HepG2 (cell line): Measurements from ENCODE around the gene MICAL3. TPM values are rescaled to one million over a fixed set of nuclear protein-coding genes. Genes with fewer than 3 reads are reported as not detected.

Experiments
- ATAC-seq: fragments of 200-7000 bp; cut with Tn5 transposase; 3 replicates; pipeline ENCODE4 v1.9.1; 2020; ENCODE audit warnings: mild to moderate bottlenecking, moderate library complexity
- BruUV-seq: library from RNA; stranded (reverse); fragments of 400-500 nt; replicated peaks from 2 replicates; lab custom pipeline; 2021; lab: Mats Ljungman, UMichigan
- CTCF ChIA-PET: fragments of 300-600 bp; formaldehyde crosslinking; extraction: SDS; loops from one replicate; lab custom pipeline; 2021; ENCODE audit warnings: low total read pairs, inconsistent platforms, low intra/inter-chr PET ratio; lab: Yijun Ruan, JAX
- POLR2A ChIA-PET: fragments of 350-600 bp; sonication (Branson Sonifier 250); formaldehyde crosslinking; loops from one replicate; lab custom pipeline; 2020; ENCODE audit warnings: antibody characterized with exemption, inconsistent platforms; lab: Yijun Ruan, JAX
- DNase-seq: peaks from one replicate; pipeline ENCODE4 v3.0.0-alpha.2; 2015; ENCODE audit warnings: low spot score
- FAIRE-seq: peaks from 3 replicates; lab custom pipeline; 2011; peaks lifted over from hg19 to GRCh38; lab: Jason Lieb, UNC
- H2AFZ ChIP-seq: one replicate; pipeline ENCODE4 v1.6.1; 2011; ENCODE audit warnings: low read length, inconsistent platforms
- H3K27ac ChIP-seq: fragments of 300-600 bp; 3 replicates; pipeline ENCODE4 v1.8.0; 2011; ENCODE audit warnings: mixed run types, mild to moderate bottlenecking, mixed read lengths, low read length, inconsistent platforms; ENCODE audit not compliant: insufficient read depth; ENCODE audit errors: extremely low read length
- H3K27me3 ChIP-seq, 2 experiments: fragments of 200-600 bp in 1 of 2; 2 replicates in 1 of 2; 3 replicates in 1 of 2; pipeline versions ENCODE4 v1.6.0 to v1.8.0; 2011; ENCODE audit warnings: low read length in 2 of 2, mild to moderate bottlenecking in 2 of 2, moderate library complexity in 2 of 2, inconsistent platforms in 1 of 2; ENCODE audit not compliant: insufficient read depth in 2 of 2, control insufficient read depth in 1 of 2
- H3K36me3 ChIP-seq, 2 experiments: fragments of 200-600 bp in 1 of 2; replicated peaks in 1 of 2; 2 replicates in 1 of 2; 3 replicates in 1 of 2; pipeline versions ENCODE4 v1.5.1 to v1.8.0; 2011; ENCODE audit warnings: low read length in 2 of 2, inconsistent platforms in 1 of 2; ENCODE audit not compliant: insufficient read depth in 2 of 2, control insufficient read depth in 1 of 2
- H3K4me1 ChIP-seq: 2 replicates; pipeline ENCODE4 v1.5.1; 2012; ENCODE audit warnings: low read length, inconsistent platforms; ENCODE audit not compliant: insufficient read depth
- H3K4me2 ChIP-seq: 2 replicates; pipeline ENCODE4 v1.6.0; 2011; ENCODE audit warnings: low read depth, low read length, inconsistent platforms
- H3K4me3 ChIP-seq, 3 experiments: fragments of 200-600 bp in 1 of 3; sonication (generic), shearing (Covaris generic) in 1 of 3; replicated peaks in 1 of 3; 2 replicates each; pipeline ENCODE4 v1.5.1; 2011 to 2016; ENCODE audit warnings: low read length in 3 of 3, inconsistent platforms in 2 of 3, low read depth in 2 of 3, mild to moderate bottlenecking in 2 of 3, control low read depth in 1 of 3, mixed read lengths in 1 of 3; ENCODE audit not compliant: insufficient read depth in 1 of 3
- H3K79me2 ChIP-seq: one replicate; pipeline ENCODE4 v1.6.1; 2011; ENCODE audit warnings: low read length, inconsistent platforms; ENCODE audit not compliant: insufficient read depth
- H3K9ac ChIP-seq: 2 replicates; pipeline ENCODE4 v1.6.0; 2011; ENCODE audit warnings: mild to moderate bottlenecking, low read depth, low read length, inconsistent platforms; ENCODE audit not compliant: insufficient read depth
- H3K9me3 ChIP-seq: 2 replicates; pipeline ENCODE4 v1.5.1; 2012; ENCODE audit warnings: mild to moderate bottlenecking, low read length
- H4K20me1 ChIP-seq: 2 replicates; pipeline ENCODE4 v1.6.0; 2011; ENCODE audit warnings: inconsistent platforms, mild to moderate bottlenecking, low read length, moderate library complexity; ENCODE audit not compliant: insufficient read depth
- HNRNPH1 ChIP-seq: fragments of 200-400 bp; formaldehyde crosslinking; optimal IDR thresholded peaks from 2 replicates; pipeline ENCODE3; 2017; ENCODE audit warnings: mild to moderate bottlenecking, low read depth, low read length
- MLLT10 ChIP-seq: sonication (generic); formaldehyde crosslinking; IDR thresholded peaks from 2 replicates; pipeline ENCODE4 v1.4.0; 2020; ENCODE audit warnings: missing genetic modification reagents
- NFATC3 ChIP-seq: sonication (generic); formaldehyde crosslinking; IDR thresholded peaks from 2 replicates; pipeline ENCODE4 v1.5.1; 2020; ENCODE audit warnings: mild to moderate bottlenecking, missing genetic modification reagents
- ZBTB7B ChIP-seq: sonication (generic); formaldehyde crosslinking; IDR thresholded peaks from 2 replicates; pipeline ENCODE4 v1.4.0; 2020; ENCODE audit warnings: missing genetic modification reagents
- ZNF12 ChIP-seq: sonication (generic); formaldehyde crosslinking; IDR thresholded peaks from 2 replicates; pipeline ENCODE4 v1.5.0; 2020; ENCODE audit warnings: missing genetic modification reagents
- ZNF256 ChIP-seq: sonication (generic); formaldehyde crosslinking; conservative IDR thresholded peaks from 2 replicates; pipeline ENCODE4 v1.4.0; 2020; ENCODE audit warnings: missing genetic modification reagents
- ZNF281 ChIP-seq: sonication (generic); formaldehyde crosslinking; IDR thresholded peaks from 2 replicates; pipeline ENCODE4 v1.4.0; 2020; ENCODE audit warnings: missing genetic modification reagents, borderline replicate concordance
- ZNF552 ChIP-seq: sonication (generic); formaldehyde crosslinking; IDR thresholded peaks from 2 replicates; pipeline ENCODE4 v1.9.0; 2022; ENCODE audit warnings: missing genetic modification reagents, mild to moderate bottlenecking, borderline replicate concordance
- ZNF839 ChIP-seq: sonication (generic); formaldehyde crosslinking; IDR thresholded peaks from 2 replicates; pipeline ENCODE4 v1.4.0; 2020; ENCODE audit warnings: missing genetic modification reagents, mild to moderate bottlenecking, borderline replicate concordance
- WGBS: methylation state at CpG from one replicate; pipeline ENCODE4 v1.1.6; 2017; ENCODE audit warnings: low lambda C conversion rate; 5-methylcytosine and 5-hydroxymethylcytosine counted together
- in situ Hi-C: cut with HindIII; loops from 2 replicates; pipeline ENCODE4 v1.10.0; 2017; ENCODE audit warnings: low pct_unique_long_range_greater_than_20kb; ENCODE audit not compliant: extremely low pct_ligation_motif_present
- intact Hi-C: fragments of 100-400 bp; cut with micrococcal nuclease; formaldehyde crosslinking; loops from one replicate; pipeline ENCODE4 v1.10.0; 2022; ENCODE audit not compliant: unreplicated experiment
- polyA plus RNA-seq, 8 experiments: library from polyadenylated mRNA; depleted of rRNA in 3 of 8; stranded (reverse) in 7 of 8; unstranded in 1 of 8; fragments of >200 nt; fragmentation: Illumina TruSeq in 4 of 8; extraction: Trizol in 4 of 8; gene quantifications; 2 replicates each; pipeline versions ENCODE4 v1.2.1 to v1.2.3, GENCODE V29; 2011 to 2016; ENCODE audit warnings: low read depth in 4 of 8, missing spikeins in 1 of 8, mixed read lengths in 1 of 8; ENCODE audit not compliant: insufficient read depth in 1 of 8
- total RNA-seq, 5 experiments: library from RNA; depleted of rRNA; stranded (reverse); fragments of >200 nt; fragmentation: Illumina TruSeq; extraction: Trizol; gene quantifications; 2 replicates each; pipeline ENCODE4 v1.2.3, GENCODE V29; 2016; ENCODE audit warnings: low read depth in 1 of 5
- TF ChIP-seq, protein P1 (sequence below): sonication (generic); formaldehyde crosslinking; IDR thresholded peaks from 2 replicates; pipeline ENCODE4 v1.4.0; 2020; ENCODE audit warnings: missing genetic modification reagents, low read depth, mild to moderate bottlenecking, borderline replicate concordance

MICAL3 gene
- total and polyA plus RNA-seq, 2 of the 13 experiments (the other 11 are each of a cell fraction or from before 2014, with no cell fraction given) = 5.3 to 12.5 TPM

DNA sequence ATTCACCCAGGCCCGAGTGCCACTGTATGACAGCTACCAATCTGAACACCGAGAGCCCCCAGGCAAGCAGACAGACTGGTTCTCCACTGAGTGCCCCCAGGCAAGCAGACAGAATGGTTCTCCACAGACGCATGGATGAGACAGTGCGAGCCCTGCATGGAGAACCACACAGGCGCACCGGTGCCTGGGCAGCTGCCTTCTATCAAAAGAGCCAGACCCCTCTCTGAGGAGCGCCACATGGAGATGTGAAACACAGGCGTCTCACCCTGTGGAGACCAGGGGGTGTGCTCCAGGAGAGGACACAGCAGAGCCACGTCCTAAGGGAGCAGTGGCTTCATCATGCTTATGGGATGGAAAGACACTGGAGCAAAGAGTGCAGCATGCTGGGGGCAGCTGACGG, 155.6 kb downstream of the MICAL3 start:
- no peak for ATAC-seq
- CTCF ChIA-PET = no interaction called here
- no TSS peak for BruUV-seq

GRCh38 chr22:17867160-17867785, 157.1 kb downstream of the MICAL3 start:
- Histone ChIP-seq H2AFZ (no peak overlapping the region), H3K4me3 (no peak overlapping the region), H4K20me1 (no peaks in the 10 kb centered on the region), H3K9ac (no peak overlapping the region), H3K4me2 (no peak overlapping the region), H3K4me1 (no peaks in the 10 kb centered on the region), H3K9me3 (no peaks in the 10 kb centered on the region), H3K36me3 (peaks cover 34 to 59% of the 10 kb centered on the region in 2 experiments), H3K79me2 (no peaks in the 10 kb centered on the region), H3K27ac (no peak overlapping the region), H3K27me3 (no peaks in the 10 kb centered on the region)
- no peak for TF ChIP-seq ZNF552 (CRISPR knock-in tag)
- no peak for TF ChIP-seq ZNF839 (CRISPR knock-in tag)
- TF ChIP-seq MLLT10 (CRISPR knock-in tag) = no peak
- no peak for TF ChIP-seq ZNF281 (CRISPR knock-in tag)
- TF ChIP-seq, protein P1, sequence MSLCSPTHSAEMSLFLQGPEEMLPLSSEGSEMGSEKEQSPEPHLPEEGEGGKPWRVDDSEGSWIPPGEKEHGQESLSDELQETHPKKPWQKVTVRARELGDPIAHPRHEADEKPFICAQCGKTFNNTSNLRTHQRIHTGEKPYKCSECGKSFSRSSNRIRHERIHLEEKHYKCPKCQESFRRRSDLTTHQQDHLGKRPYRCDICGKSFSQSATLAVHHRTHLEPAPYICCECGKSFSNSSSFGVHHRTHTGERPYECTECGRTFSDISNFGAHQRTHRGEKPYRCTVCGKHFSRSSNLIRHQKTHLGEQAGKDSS (CRISPR knock-in tag) = no peak
- TF ChIP-seq ZNF12 (CRISPR knock-in tag) = no peak
- TF ChIP-seq ZNF256 (CRISPR knock-in tag) = no peak
- intact Hi-C loops (no loop called here), in situ Hi-C loops (no loop called here)
- ChIA-PET POLR2A (no interaction called here), CTCF (no interaction called here)
- DNase-seq (no peak), FAIRE-seq (no peak), ATAC-seq (no peak)
- 95% methylated on average over 9 of the region's 9 CpGs for WGBS
- BruUV-seq = no TSS peak

More for the DNA sequence above, 155.6 kb downstream of the MICAL3 start:
- Histone ChIP-seq H2AFZ (no peak overlapping the region), H3K79me2 (no peaks in the 10 kb centered on the region), H3K4me1 (no peaks in the 10 kb centered on the region), H3K9ac (no peak overlapping the region), H3K27ac (no peak overlapping the region), H3K4me2 (no peak overlapping the region), H4K20me1 (no peaks in the 10 kb centered on the region), H3K36me3 (peaks cover 36 to 72% of the 10 kb centered on the region in 2 experiments), H3K4me3 (no peak overlapping the region), H3K27me3 (no peaks in the 10 kb centered on the region)
- DNase-seq (no peak), FAIRE-seq (no peak)
- POLR2A ChIA-PET = no interaction called here
- 97% methylated on average over 4 of the region's 10 CpGs for WGBS
- in situ Hi-C loops (no loop called here), intact Hi-C loops (no loop called here)
- no peak for TF ChIP-seq HNRNPH1
- TF ChIP-seq ZBTB7B (CRISPR knock-in tag) = no peak
- no peak for TF ChIP-seq NFATC3
- TF ChIP-seq, all 625 proteins: peak for 0
- no peaks in the 10 kb centered on the region for H3K9me3 ChIP-seq
